ENCODE measurements around the gene PPP1R10. TPM values are rescaled to one million over a fixed set of nuclear protein-coding genes. Genes with fewer than 3 reads are reported as not detected.
A peak's percentile ranks its signal among the peaks of the same experiment; 100 is the strongest.

Gene PPP1R10
- total and polyA plus RNA-seq, 2 of the 13 experiments (the other 11 are each of a cell fraction or from before 2014, with no cell fraction given): 26.3 to 38.4 TPM

- no peak for TF ChIP-seq PREB (CRISPR knock-in tag; IDR thresholded peaks at IDR 0.05)
- no peak for TF ChIP-seq ARNTL (CRISPR knock-in tag; IDR thresholded peaks at IDR 0.05)
- TF ChIP-seq ERF (CRISPR knock-in tag; IDR thresholded peaks at IDR 0.05): no peak
- TF ChIP-seq CREB1 (IDR thresholded peaks at IDR 0.05): no peak
- TF ChIP-seq CREB1 (CRISPR knock-in tag; IDR thresholded peaks at IDR 0.05): 0 out of 2 replicates have a peak, but pooled peaks have one; percentile 35
- TF ChIP-seq ZNF275 (CRISPR knock-in tag; IDR thresholded peaks at IDR 0.05; ENCODE audit: borderline replicate concordance): no peak
- no peak for TF ChIP-seq E2F2 (CRISPR knock-in tag; IDR thresholded peaks at IDR 0.05; ENCODE audit: borderline replicate concordance)
- TF ChIP-seq ZNF547 (CRISPR knock-in tag; IDR thresholded peaks at IDR 0.05): no peak
These were observed 3.6 kb downstream of the PPP1R10 start (continued) for GRCh38 chr6:30613251-30614043.
